NCI-H524 treated with DMSO at 0.1 percent for 48 hours (cell line): ENCODE data around the gene GPRC5D.

Experiments
- DNase-seq: peaks from one replicate; lab custom pipeline; 2025; lab: John Stamatoyannopoulos, UW

GPRC5D gene

DNA sequence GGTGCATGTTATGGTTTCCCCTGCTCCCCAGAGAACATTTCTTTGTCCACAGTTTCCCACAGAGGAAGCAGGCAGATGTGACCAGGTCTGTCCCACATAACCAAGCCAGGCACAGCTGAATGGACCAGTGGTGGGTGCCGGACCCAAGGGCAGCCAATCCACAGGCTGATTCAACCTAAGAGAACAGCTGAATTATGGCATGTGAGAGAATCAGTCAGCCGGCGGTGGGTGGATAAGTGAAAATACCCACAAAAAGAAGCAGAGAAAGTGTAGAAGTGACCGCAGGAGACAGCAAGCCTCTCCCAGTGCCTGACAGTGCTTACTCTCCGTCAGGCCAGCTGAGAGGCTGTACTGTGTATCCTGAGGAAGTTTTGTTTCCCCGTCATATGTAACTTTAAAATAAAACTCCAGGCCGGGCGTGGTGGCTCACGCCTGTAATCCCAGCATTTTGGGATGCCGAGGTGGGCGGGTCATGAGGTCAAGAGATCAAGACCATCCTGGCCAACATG lies 14.9 kb downstream of the GPRC5D start:
- no peak for DNase-seq

DNA sequence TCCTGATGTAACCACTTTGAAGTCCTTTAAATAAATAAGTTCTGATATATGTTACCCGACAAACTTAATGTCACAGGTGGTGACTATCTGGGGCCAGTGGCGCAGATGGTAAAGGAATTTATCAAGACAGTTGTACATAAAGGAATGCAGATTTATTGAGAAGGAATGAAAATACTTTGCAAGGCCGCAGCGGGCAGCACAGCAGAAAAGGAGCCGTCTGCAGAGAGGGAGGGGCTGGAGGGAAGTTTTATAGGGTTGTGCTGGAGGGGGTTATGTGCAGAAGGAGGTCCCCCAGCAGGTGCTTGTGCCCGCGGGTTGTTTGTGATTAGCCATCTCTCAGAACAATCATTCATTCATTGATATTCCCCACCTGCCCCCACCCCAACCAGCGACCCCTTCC lies 17.4 kb downstream of the GPRC5D start:
- no peak for DNase-seq

DNA sequence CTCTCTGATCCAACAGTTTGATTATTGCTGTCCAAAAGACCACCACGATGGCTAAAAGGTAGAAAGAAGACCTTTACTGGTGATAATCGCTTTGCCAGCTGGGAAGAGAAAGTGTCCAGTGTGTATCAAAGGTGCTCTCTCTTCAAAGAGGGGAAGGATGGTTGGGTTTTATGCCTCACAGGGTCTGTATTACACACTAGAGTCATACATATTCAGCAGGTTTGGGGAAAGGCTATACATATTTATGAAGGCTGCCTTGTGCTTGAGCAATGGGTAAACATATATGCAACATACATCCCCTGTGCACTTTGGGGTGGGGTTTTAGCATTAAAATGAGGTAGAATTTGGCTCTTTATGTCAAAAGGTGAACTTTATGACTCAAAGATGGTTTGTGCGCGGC lies 18.2 kb downstream of the GPRC5D start:
- DNase-seq, result no peak

DNA sequence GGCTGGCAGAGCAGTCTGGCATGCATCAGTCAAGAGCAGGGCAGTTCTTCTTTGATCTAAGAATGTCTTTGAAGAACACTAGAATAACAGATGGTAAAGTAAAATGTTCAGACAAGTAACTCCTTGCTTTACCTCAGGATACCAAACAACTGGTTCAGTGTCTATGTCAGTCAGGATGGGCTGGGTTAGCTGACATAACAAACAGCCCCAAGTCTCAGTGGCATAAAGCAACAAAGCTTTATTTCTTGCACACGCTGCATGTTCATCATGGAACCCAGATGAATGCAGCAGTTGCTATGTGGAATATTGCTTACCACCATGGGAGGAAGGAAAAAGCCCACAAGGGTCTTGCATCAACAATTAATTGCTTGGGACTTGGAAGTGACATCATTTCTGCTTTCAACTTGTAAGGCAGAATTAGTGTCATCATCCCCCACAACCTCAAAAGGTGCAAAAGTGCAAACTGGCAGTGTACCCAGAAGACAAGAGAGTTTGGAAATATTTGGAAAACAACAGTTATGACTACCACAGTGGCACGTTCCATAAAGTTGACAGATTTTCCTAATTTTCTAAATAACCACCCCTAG lies 21.2 kb downstream of the GPRC5D start:
- DNase-seq, result no peak

DNA sequence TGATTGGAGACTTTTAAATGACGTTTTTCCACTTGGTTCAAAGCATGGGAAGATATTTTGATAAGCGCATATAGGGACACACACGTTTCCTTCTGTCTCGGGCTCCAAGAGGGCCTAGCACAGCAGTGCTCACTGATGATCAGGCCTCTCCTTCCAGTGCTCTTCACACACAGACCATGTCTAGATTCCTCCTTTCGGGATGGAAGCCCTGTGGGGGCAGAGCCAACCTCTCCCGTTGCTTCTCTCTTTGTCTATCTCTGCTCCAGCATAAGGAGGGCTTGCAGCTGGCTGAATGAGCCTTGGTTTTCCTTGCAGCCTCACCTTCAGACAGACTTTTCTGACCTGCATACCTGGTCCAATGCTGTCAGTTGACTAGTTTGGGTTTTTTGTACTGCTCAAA lies 22.3 kb downstream of the GPRC5D start:
- DNase-seq, result no peak

DNA sequence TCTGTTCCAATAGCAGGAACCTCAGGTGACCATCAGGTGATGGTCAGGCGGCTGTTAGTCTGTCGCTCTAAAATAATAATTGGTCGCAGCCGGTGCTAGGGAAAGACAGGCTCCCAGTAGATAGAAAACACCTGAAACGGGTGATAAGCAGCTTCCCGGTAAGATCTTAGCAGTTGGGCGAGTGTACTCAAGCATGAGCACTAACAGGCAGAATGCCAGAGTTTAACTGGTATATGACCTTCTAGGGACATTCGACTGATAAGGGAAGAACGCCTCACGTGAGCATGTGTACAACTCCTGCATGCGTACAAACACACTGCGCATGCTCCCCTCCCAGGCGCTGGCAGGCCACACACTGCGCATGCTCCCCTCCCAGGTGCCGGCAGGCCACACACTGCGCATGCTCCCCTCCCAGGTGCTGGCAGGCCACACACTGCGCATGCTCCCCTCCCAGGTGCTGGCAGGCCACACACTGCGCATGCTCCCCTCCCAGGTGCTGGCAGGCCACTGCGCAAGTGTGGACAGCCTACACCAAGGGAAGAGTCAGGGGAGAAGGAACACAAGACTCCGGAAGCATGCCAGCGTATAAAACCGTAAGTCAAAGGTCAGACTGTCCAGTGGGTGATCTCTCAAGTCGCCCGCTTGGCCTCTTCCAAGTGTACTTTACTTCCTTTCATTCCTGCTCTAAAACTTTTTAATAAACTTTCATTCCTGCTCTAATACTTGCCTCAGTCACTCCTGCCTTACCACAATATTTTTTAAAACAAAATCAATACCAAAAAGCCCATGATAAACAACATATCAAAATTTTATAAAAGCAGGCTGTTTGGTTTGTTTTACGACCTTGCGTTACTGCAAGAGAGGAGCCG lies 24.5 kb downstream of the GPRC5D start:
- peak; percentile 22 for DNase-seq

DNA sequence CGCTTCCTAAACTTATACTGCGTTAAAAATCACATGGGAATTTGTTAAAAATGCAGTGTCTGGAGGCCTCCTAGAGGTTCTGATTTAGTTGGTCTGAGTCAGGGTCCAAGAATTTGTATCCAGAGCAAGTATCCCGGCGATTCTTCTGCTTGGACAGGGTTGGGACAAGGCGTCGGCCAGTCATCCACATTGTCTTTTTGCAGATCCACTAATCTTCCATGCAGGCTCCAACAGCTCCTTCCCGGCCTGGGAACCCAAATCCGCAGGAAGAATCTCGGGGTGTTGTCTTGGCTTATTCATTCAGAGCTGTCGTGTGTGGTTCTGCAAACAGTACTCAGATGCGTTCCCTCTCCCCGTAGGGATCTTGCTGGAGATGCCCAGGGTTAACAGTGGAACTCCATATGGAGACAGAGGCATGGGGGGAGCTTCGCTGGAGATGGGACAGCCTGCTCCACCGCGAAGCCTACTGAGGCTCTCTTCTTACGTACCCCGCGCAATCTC lies 25.3 kb downstream of the GPRC5D start:
- DNase-seq, result no peak

DNA sequence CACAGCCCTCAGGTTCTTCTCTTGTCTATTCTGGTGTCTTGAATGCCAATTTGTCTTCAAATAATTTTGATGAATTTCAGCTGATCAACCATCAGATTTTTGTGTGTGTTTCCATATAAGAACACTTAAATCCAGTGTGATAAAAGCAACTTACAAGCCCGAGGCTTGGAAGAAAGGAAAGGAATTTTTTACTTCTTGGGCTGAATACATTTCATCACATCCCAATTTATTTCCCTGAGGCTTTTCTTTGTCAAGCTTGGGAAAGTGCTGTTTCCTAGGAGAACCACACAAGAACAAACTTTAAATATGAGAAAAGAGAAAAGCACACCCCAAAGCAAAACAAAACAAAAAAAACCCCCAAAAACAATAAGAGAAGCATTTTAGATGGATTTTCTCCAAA lies 26.6 kb downstream of the GPRC5D start:
- no peak for DNase-seq

DNA sequence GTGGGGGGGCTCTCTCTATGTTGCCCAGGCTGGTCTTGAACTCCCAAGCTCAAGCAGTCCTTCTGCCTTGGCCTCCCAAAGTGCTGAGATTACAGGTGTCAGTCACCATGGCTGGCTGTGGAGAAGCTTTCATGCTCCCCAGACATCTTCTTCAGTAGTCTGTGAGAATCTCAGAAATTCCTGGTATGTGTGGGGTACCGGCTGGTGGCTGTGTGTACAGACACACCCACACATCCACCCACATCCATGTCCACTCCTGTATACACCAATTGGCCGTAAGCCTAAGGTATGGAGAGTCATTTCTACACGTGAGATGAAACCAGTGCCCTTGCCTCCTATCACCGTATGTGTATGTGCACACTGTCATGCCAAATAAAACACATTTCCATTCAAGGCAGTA lies 27.8 kb downstream of the GPRC5D start:
- no peak for DNase-seq

DNA sequence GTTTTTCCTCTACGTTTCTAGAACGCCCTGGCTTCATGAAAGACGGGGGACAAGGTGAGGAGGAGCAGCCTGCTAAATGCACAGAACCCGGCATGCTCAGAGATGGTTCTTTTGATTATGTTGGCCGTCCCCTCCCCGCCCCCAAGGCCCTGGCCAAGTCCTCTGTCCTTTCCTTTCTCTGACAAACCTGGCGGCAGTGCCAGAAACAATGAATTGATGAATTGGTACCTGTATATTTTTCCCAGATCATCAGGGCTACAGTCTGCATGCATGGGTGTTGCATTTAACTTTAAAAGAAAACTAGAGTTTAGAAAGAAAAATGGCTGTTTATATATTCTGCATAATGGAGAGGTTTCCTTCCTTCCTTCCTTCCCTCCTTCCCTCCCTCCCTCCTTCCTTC lies 29.0 kb downstream of the GPRC5D start:
- DNase-seq, result no peak

DNA sequence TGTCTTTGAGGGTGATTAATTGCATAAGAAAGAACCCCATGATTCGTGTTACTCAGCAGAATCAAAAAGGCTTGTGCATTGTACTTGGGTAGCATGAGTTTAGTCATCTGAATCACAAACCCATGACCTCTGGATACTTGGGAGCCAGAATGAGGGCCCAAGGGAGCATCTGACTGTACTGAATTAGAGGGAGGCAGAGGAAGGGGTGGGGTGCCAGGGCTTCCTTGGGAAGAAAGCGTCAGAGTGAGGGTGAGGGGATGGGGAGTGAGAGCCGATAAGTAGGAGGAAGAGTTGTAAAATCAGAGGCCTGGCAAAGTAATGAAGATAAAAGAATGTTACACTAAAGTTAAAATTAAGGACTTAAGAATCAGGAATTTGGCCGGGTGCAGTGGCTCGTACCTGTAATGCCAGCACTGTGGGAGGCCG lies 29.8 kb downstream of the GPRC5D start:
- no peak for DNase-seq

DNA sequence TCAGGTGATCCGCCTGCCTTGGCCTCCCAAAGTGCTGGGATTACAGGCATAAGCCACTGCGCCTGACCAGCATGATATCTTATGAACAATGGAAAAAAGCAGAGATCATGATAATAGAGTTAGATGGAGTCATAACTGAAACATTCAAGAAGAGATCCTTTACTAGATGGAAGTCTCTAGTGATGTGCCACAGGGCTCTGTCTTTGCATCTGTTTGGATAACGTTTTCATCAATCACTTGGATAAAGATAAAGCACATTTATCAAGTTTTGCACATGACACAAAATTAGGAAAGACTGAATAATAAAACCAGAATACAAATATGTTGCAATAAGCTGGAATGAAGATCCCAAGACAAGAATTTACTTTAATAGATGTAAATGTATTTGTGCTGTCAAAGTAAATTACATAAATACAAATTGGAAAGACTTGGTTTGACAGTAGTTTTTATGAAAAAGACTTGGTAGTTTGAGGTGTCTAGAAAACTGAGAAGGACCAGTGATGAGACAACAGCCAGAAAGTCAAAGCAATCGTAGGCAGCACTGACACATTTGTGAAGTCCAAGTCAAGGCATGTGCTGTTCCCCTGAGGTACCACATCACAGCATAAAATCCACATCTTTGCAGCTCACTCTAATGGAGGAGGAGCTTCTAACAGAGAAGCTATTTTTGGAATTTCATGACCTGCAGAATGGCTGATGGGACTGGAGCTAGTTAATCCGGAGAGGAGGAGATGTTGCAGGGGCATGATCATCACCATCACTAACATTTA lies 32.1 kb downstream of the GPRC5D start:
- DNase-seq, result no peak

DNA sequence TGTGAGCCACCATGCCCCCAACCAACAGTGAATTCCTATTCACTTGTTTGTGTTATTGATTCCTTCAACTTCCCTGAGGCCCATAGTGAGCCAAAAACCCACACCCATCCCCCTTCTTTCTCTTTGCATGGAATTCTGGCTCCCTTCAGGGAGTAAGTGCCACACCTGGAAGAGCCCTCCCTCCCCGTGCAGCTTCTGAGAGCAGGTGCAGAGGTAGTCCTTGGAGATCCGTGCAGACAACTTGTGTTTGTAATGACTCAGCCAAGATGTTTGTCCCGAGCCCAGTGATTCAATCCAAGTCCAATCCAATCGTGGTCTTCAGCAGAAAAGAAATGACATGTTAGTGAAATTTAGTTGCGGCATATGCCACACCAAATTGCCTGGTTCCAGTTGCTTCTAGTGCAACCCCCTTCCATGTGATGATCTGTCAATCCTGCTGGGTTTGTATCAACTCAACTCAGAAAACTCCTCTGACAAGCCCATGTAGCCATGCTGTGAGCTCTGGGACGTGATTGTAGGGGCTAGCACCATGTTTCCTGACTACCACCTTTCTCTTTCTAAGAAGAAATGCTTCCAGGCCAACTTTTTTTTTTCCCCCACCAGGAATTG lies 33.1 kb downstream of the GPRC5D start:
- DNase-seq, result no peak

DNA sequence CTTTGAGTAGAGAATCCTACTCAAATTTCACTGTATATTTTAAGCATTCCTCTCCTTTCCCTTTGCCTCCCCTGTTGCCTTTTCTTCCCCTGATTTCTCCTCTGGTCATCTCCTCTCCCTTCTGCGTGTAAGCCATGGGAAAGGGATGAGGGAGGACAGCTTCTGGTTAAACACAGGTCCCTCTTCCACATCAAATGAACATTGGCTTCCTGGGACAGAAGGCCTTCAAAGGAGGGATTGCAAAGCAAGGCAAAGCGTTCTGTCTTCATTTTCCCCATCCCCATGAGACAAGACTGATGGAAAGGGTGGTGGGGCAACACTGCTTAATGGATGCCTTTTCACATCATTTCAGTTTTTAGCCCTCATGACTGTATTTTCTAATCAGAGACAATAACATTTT lies 34.5 kb downstream of the GPRC5D start:
- DNase-seq, result no peak

DNA sequence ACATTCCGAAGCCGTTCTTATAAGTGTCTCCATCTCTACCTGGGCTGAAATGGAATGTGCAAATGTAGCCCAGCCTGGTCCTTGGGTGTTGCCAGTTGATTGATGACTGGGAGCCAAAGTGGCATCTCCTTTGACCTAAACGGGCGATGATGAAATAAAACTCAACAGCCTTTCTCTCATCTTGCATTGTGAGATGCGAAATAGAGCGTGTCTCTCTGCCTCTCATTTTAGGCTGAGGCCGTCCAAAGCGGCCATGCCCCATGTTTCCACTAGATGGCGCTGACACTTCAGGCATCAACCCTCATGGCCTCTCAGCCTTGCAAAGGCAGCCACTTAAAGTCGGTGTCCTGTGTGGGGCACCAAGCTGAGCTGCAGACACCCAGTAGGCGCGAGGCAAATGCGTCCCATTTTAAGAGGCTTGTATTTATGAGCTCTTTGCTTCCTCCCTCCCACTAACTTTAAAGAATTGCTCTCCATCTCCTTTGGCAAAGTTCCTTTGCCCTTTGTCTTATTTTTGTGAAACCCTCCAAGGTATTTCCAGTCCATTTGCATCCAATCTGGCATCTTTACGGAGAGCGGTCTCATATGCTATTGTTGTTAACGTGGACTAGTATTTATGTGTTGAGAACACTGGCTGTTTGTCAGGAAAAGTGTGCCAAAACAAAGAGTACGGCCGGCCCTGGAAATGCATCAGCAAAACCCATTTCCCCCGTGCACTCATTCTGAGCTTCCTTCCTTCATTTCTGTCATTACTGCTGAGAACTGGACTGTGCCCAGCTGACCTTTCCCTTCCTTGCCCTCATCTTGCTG lies 35.6 kb downstream of the GPRC5D start:
- DNase-seq, result no peak

DNA sequence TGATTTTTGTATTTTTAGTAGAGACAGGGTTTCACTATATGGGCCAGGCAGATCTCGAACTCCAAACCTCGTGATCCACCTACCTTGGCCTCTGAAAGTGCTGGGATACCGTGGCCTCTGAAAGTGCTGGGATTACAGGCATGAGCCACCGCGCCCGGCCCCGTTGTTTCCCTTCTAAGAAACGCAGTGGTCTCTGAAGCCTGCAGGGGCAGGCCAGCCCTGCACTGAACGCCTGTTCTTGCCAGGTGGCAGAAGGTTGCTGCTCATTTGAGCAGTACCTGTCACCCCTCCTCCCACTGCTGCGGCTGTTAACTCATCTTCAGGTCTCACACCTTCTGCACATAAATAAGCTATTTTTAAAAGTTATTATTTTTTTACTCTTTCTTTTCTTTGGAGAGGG lies 36.3 kb downstream of the GPRC5D start:
- DNase-seq, result no peak

DNA sequence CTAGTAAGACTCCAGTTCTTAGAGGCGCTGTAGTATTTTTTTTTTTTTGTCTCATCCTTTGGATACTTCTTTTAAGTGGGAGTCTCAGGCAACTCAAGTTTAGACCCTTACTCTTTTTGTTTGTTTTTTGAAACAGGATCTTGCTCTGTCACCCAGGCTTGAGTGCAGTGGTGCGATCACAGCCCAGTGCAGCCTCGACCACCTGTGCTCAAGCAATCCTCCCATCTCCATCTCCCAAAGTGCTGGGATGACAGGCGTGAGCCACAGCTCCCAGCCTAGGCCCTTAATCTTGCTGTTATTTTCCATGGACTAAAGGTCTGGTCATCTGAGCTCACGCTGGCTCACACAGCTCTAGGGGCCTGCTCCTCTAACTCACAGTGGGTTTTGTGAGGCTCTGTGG lies 39.3 kb downstream of the GPRC5D start:
- no peak for DNase-seq

DNA sequence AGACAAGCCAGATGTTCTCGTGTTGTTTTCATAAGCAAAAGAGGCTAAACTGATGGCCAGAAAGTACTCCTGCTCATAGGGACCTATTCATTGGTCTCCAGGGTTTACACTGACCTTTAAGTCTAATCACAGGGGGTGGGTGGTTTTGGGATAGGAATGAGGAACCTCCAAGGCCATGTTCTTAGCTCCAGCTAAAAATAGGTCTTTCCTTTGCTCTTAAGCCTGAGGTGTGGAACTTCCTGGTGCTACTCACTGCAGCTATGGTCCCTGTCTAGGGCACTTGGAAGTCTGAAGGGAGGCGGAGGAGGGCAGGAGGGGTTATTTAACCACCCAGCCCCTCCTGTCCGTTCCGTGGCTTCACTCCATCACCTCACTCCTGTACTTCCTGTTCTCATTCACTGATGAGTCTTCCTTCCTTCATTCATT lies 42.0 kb downstream of the GPRC5D start:
- DNase-seq, result no peak

DNA sequence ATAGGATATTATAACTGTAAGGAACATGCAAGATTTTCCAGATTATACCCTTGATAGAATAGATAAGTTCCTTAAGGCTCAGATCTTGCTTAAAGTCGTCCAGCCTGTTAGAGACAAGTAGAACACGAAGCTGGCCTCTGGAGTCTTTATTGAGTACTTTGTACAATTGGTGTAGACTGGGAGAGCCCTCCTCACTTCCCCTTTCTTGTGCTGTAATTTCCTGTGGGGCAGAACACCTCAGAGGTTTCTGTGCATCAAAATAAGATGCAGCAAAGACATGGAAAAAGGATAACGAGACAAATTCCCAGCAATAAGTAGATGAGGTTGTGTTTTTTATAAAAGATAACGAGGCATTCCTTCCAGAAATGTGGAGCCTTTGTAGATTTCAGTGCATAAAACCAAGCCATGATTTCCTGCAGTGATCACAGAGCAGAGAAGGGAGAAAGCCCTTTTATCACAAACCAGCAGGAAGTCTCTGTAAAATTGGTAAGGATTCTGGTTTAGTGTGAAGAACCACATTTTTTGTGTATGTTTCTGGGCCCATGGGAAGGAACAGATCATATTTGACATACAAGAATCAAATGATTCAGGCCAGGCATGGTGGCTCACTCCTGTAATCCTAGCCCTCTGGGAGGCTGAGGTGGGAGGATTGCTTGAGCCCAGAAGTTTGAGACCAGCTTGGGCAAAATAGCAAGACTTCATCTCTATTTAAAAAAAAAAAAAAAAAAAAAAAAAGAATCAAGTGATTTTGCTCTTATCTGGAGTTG lies 42.6 kb downstream of the GPRC5D start:
- no peak for DNase-seq

DNA sequence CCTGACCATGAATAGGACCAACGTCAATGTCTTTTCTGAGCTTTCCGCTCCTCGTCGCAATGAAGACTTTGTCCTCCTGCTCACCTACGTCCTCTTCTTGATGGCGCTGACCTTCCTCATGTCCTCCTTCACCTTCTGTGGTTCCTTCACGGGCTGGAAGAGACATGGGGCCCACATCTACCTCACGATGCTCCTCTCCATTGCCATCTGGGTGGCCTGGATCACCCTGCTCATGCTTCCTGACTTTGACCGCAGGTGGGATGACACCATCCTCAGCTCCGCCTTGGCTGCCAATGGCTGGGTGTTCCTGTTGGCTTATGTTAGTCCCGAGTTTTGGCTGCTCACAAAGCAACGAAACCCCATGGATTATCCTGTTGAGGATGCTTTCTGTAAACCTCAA lies 43.3 kb downstream of the GPRC5D start:
- no peak for DNase-seq

DNA sequence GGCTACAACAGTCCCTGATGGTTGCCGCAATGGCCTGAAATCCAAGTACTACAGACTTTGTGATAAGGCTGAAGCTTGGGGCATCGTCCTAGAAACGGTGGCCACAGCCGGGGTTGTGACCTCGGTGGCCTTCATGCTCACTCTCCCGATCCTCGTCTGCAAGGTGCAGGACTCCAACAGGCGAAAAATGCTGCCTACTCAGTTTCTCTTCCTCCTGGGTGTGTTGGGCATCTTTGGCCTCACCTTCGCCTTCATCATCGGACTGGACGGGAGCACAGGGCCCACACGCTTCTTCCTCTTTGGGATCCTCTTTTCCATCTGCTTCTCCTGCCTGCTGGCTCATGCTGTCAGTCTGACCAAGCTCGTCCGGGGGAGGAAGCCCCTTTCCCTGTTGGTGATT lies 43.7 kb downstream of the GPRC5D start:
- DNase-seq, result no peak
